ENCODE data around the gene FAM83C. TPM values are rescaled to one million over a fixed set of nuclear protein-coding genes. Genes with fewer than 3 reads are reported as not detected.

Gene FAM83C
- not detected in 2 replicates for total RNA-seq
- polyA plus RNA-seq: 0.10 TPM in 1 of 2 replicates, not detected in the other

DNA sequence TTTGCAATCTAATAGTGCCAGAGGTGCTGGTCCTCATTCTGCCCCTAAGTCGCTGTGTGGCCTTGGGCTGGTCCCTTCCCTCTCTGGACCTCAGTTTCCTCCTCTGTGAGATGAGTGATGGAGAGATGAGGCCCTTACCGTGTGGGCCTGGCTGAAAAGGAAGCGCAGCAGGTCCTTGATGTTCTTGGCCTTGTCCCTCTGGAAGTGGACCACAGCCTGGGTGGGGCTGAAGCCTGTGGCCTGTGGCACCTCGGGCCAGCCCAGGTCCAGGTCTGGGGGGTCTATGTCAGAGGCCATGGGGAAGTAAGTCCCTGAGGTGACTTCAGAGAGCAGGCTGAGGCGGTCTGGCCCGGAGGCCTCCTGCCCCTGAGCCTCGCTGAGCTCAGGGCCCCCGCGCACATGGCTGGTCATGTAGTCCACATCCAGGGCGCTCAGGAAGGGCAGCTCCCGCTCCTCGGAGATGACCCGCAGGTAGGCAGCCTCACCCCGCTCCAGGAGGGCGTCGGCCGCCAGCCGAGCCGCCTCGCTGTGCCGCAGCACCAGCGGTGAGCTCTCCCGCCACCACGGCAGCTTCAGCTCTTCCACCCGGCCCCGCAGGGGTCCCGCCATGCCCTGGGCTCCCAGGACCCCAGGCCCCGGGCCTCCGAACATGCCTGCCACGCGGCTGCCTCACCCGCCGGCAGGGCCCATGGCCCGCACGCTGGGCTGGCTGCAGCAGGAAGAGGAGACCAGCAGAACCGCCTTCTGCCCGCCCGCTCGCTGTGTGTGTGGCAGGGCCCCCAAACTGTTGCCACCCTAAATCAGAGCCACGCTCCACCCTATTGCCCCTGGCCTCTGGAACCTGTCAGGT is at the start of gene FAM83C:
Gene FAM83C (minus strand): TSS at position 772 of the 850 bp plus-strand sequence. CDS start 121 bp downstream, at position 651.
- TF ChIP-seq, protein P1, sequence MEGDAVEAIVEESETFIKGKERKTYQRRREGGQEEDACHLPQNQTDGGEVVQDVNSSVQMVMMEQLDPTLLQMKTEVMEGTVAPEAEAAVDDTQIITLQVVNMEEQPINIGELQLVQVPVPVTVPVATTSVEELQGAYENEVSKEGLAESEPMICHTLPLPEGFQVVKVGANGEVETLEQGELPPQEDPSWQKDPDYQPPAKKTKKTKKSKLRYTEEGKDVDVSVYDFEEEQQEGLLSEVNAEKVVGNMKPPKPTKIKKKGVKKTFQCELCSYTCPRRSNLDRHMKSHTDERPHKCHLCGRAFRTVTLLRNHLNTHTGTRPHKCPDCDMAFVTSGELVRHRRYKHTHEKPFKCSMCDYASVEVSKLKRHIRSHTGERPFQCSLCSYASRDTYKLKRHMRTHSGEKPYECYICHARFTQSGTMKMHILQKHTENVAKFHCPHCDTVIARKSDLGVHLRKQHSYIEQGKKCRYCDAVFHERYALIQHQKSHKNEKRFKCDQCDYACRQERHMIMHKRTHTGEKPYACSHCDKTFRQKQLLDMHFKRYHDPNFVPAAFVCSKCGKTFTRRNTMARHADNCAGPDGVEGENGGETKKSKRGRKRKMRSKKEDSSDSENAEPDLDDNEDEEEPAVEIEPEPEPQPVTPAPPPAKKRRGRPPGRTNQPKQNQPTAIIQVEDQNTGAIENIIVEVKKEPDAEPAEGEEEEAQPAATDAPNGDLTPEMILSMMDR (IDR thresholded peaks at IDR 0.05; ENCODE audit: poor library complexity): no peak
- no peak for TF ChIP-seq EZH2phosphoT487 (IDR thresholded peaks at IDR 0.05; ENCODE audit: low read depth, severe bottlenecking, unreplicated experiment)
- no peak for TF ChIP-seq EZH2 (IDR thresholded peaks at IDR 0.05; ENCODE audit: borderline replicate concordance)
- H3K27me3 ChIP-seq: no peaks in the 10 kb centered on the region
- no peaks in the 10 kb centered on the region for H3K79me2 ChIP-seq
- H3K4me2 ChIP-seq: no peak within 1 kb of the TSS
- H3K27ac ChIP-seq: no peak within 1 kb of the TSS
- WGBS (ENCODE audit: low lambda C conversion rate, missing lambda C conversion rate): 96% methylated on average over 16 of the region's 40 CpGs
- no peak within 1 kb of the TSS for H3K4me3 ChIP-seq
- no peaks in the 10 kb centered on the region for H4K20me1 ChIP-seq (ENCODE audit: insufficient read depth, poor library complexity, severe bottlenecking)
- DNase-seq (ENCODE audit: low spot score): no peak
- no peaks in the 10 kb centered on the region for H3K36me3 ChIP-seq (replicated peaks; ENCODE audit: insufficient read depth, low read depth)
- H3K9me3 ChIP-seq (ENCODE audit: low read depth): no peaks in the 10 kb centered on the region
- H3K9me2 ChIP-seq (replicated peaks; ENCODE audit: insufficient read depth): no peaks in the 10 kb centered on the region
- no peak within 1 kb of the TSS for H2AFZ ChIP-seq
- peaks cover 4% of the 10 kb centered on the region for H3K4me1 ChIP-seq (ENCODE audit: insufficient read depth)

DNA sequence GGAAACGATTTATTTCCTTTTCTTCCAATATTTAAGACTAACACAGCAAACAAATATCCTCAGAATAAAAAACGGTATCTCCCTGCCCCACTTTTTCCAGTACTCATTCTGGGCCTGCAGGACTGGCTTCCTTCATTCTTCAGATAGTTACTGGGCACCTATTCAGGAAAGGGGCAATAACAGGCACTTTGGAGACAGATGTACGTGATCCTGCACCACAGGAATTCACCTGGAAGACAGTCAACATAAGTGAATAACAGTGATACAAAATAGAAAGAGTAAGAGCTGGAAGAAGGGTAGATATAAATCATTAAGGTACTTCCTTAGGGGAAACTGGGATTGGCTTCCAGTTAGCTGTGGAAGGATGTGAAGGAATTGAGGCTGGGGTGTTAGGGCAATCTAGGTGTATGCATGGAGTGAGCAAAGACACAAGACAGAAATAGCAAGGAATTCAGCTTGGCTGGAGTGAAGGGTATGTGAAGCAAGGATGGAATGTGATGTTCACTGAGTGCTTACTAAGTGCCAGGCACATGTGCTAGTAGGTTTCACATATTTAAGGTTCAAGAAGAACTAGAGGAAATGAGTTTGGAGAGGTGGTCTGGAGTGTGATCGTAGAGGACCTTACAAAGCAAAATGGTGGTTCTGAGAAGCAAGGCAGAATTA is 49.3 kb upstream of the FAM83C start:
- no peaks in the 10 kb centered on the region for H3K27me3 ChIP-seq
- WGBS (ENCODE audit: low lambda C conversion rate, missing lambda C conversion rate): 87% methylated on average over 4 of the region's 4 CpGs
- H3K79me2 ChIP-seq: no peaks in the 10 kb centered on the region
- no peaks in the 10 kb centered on the region for H3K9me3 ChIP-seq (ENCODE audit: low read depth)
- no peak overlapping the region for H2AFZ ChIP-seq
- H3K4me3 ChIP-seq: no peak overlapping the region
- no peaks in the 10 kb centered on the region for H3K36me3 ChIP-seq (replicated peaks; ENCODE audit: insufficient read depth, low read depth)
- peaks cover 3% of the 10 kb centered on the region for H3K4me1 ChIP-seq (ENCODE audit: insufficient read depth)
- no peaks in the 10 kb centered on the region for H4K20me1 ChIP-seq (ENCODE audit: insufficient read depth, poor library complexity, severe bottlenecking)
- TF ChIP-seq EZH2 (IDR thresholded peaks at IDR 0.05; ENCODE audit: borderline replicate concordance): no peak
- no peak for TF ChIP-seq EZH2phosphoT487 (IDR thresholded peaks at IDR 0.05; ENCODE audit: low read depth, severe bottlenecking, unreplicated experiment)
- TF ChIP-seq, protein P1 (IDR thresholded peaks at IDR 0.05; ENCODE audit: poor library complexity): no peak
- H3K27ac ChIP-seq: no peak overlapping the region
- DNase-seq (ENCODE audit: low spot score): no peak
- H3K9me2 ChIP-seq (replicated peaks; ENCODE audit: insufficient read depth): no peaks in the 10 kb centered on the region
- no peak overlapping the region for H3K4me2 ChIP-seq

DNA sequence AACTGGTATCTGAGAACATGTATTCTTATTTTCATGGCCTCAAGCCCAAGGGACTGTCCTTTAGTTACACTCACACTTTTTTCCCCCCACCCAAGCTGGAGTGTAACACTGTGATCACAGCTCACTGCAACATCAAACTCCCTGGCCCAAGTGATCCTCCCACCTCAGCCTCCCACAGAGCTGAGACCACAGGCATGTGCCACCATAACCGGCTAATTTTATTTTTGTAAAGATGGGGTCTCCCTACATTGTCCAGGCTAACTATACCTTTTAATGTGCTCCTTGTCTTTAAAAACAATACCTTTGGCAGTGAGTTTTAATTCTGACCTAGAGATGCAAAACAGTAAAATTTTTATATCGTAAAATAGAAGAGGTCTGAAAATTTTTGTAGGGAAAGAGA is 48.2 kb upstream of the FAM83C start:
- H3K4me1 ChIP-seq (ENCODE audit: insufficient read depth): peaks cover 3% of the 10 kb centered on the region
- no peak for DNase-seq (ENCODE audit: low spot score)
- H4K20me1 ChIP-seq (ENCODE audit: insufficient read depth, poor library complexity, severe bottlenecking): no peaks in the 10 kb centered on the region
- TF ChIP-seq, protein P1 (IDR thresholded peaks at IDR 0.05; ENCODE audit: poor library complexity): no peak
- TF ChIP-seq EZH2 (IDR thresholded peaks at IDR 0.05; ENCODE audit: borderline replicate concordance) (no peak), EZH2phosphoT487 (IDR thresholded peaks at IDR 0.05; ENCODE audit: low read depth, severe bottlenecking, unreplicated experiment) (no peak)
- no peak overlapping the region for H3K4me2 ChIP-seq
- no peaks in the 10 kb centered on the region for H3K79me2 ChIP-seq
- H3K27me3 ChIP-seq: no peaks in the 10 kb centered on the region
- H3K27ac ChIP-seq: no peak overlapping the region
- no peak overlapping the region for H3K4me3 ChIP-seq
- no peaks in the 10 kb centered on the region for H3K9me2 ChIP-seq (replicated peaks; ENCODE audit: insufficient read depth)
- H3K36me3 ChIP-seq (replicated peaks; ENCODE audit: insufficient read depth, low read depth): no peaks in the 10 kb centered on the region
- no peaks in the 10 kb centered on the region for H3K9me3 ChIP-seq (ENCODE audit: low read depth)
- H2AFZ ChIP-seq: no peak overlapping the region
- 98% methylated on average over 2 of the region's 2 CpGs for WGBS (ENCODE audit: low lambda C conversion rate, missing lambda C conversion rate)
